ENCODE data around the gene HTR5A. TPM values are rescaled to one million over a fixed set of nuclear protein-coding genes. Genes with fewer than 3 reads are reported as not detected.

HTR5A gene
- total RNA-seq, 1 experiment from 2014 or later: not detected

DNA sequence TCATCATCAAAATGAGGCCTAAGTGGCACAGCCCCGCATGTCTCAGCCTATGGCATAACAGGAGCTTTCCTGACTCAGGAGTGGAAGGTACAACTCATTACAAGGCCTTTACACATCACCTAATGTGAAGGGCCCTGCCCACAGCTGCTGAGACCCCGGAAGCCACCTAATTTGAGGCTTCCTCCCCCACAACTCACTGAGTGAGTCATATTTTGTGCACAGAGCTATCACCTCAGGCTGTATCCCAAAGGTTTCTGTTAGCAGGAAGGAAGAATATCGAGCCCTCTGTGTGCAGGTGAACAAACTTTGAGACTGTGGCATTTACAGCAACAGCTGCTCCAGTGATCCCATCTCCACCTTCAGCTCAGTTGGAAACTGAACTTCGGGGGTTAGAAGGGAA, 20.6 kb downstream of the HTR5A start:
- DNase-seq (ENCODE audit: low spot score): no peak

DNA sequence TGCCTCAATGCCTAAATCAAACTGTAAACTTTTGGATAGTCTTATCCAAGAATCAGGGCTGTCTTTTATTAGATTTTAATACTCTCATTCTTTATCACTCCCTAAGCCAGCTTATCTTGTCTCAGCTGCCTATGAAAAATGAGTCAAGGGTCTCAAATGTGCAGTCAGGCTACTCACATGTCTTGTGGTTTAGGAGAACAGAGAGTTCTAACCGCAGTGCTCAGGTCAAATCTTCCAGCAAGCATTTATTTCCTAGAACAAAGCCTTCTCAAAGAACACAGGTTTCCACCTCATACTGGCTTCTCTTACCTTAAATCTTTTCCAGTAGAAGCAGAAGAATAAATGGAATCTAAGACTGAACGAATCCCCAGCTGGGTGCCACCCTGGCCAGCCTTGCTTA, 23.5 kb downstream of the HTR5A start:
- no peak for DNase-seq (ENCODE audit: low spot score)

GRCh38 chr7:155094636-155095135, 24.6 kb downstream of the HTR5A start:
- no peak for DNase-seq (ENCODE audit: low spot score)

- DNase-seq (ENCODE audit: low spot score): no peak
Observed at GRCh38 chr7:155097338-155097737, 27.2 kb downstream of the HTR5A start.

DNA sequence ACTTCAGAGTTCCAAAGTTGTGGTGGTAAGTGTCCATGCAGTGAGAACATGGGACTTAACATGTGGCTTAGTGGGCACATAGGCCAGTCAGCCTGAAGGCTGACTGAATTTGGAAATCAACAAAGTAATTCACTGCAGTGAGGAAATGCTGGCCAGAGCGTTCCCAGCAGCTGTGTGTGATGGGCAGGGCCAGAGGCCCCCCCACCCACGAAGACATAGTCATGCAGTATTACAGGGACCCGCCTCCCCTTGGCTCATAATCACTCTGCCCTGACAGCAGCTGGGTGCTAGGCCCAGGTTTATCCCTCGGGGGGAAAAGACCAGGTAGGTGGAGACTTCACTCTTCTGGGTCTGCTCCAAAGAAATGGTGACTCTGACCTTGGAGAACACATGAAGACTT, 33.7 kb downstream of the HTR5A start:
- DNase-seq (ENCODE audit: low spot score): no peak

GRCh38 chr7:155104913-155105312, 34.8 kb downstream of the HTR5A start:
- no peak for DNase-seq (ENCODE audit: low spot score)

DNA sequence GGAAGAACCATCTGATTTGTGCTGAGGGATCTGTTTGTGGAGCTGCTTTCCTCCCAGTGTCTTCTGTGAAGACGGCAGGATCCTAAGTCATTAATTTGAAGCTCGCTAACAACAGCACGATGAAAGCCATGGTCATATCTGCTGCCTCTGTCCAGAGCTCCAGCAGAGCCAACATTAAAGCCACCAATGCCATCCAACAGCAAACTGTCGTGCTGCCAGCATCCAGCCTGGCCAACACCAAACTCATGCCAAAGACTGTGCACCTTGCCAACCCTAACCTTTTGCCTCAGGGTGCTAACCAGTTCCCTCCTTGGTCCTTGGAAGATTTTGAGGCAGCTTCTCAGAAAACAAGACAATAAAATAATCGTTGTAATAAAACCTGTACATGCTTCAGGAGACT, 36.2 kb downstream of the HTR5A start:
- DNase-seq (ENCODE audit: low spot score): no peak

DNA sequence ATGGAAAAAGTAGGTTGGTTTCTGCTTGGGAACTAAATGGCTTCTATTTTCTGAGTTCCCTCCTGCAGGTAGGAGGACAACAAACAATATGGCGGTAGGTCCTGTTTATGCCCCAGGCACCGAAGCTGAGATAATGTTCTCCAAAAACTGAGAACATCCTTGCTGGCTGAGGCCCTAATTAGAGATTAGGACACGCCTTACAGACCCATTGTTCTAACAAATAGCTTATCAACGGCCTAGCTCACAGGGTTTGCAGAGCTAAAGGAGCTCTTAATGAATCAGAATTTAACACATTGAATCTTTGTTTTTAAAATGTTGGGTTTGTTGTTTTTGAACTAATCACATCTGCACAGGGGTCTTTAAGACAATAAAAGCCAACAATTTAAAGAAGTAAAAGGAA, 37.0 kb downstream of the HTR5A start:
- no peak for DNase-seq (ENCODE audit: low spot score)

DNA sequence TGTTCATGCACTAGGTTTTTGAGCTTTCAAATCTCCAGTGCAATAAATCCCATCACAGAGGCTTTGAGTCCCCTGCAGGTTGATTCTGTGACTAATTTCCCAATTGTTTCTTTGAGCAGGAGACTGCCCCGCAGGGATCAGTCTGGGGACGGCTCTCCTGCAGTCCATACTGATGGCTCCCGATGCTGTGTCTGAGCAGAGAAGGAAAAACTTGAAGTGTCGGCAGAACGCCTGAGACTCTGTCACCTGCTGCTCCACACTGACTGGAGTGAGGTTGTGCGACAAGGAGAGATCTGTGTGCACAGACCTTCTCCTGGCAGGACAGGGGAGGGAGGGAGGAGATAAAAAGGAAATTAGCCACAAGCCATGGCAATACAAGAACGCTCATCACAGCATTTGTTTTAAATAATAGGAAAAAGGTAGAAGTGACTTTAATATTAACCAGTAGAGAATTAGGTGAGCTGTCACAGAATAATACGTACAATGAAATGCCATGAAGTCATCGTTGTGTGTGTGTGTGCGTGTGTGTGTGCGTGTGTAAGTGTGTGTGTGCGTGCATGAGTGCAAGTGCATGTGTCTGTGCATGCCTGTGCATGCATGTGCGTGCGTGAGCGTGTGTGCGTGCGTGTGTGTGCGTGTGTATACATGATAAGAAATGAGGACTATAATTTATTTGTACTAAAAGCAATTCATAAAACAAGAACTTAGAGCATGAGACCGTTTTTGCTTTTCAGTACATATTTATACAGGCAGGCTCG, 38.2 kb downstream of the HTR5A start:
- no peak for DNase-seq (ENCODE audit: low spot score)

DNA sequence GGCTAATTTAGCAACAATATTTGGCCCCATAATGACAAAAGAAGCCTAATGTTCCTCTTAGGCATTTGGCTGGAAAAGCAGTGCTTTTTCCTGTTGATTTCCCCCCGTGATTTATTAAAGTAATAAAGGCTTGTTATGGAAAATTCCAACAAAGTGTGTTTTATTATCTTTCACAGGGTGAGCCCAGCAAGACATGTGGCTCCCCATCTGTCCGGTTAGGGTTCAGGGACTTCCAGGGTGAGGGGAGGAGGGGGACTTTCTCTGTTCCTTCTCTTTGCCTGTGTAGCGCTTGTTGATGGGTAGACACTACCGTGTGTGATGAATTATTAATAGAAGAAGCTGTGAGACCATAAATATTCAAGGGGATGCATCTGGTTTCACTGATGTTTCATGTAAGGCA, 39.0 kb downstream of the HTR5A start:
- DNase-seq (ENCODE audit: low spot score): no peak

GRCh38 chr7:155115288-155115687, 45.2 kb downstream of the HTR5A start:
- DNase-seq (ENCODE audit: low spot score): no peak

DNA sequence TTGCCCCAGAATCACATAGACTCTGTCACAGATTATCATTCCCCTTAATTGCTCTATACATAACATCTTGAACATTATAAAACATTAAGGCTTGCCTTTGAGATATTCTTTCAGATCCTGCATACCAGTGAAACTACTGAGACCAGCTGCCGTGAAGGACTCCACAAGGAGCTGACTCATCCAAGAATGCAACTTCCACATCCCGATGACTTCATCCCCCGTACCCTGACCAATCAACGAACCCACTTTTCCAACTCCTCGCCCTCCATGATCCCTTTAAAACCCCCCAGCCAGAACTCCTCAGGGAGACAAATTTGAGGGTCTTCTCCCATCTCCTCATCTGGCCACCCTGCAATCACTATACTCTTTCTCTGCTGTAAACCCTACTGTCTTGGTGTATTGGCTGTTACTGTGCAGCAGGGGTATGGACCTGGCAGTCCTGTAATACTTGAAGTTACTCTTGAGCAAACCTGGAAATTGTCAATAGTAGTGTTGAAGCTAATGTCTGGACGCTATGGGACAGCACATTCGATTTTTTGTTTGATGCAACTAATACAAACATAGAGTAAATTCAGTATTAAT, 49.8 kb downstream of the HTR5A start:
- no peak for DNase-seq (ENCODE audit: low spot score)

GRCh38 chr7:155120460-155120859, 50.3 kb downstream of the HTR5A start:
- no peak for DNase-seq (ENCODE audit: low spot score)

GRCh38 chr7:155122831-155123230, 52.7 kb downstream of the HTR5A start:
- DNase-seq (ENCODE audit: low spot score): no peak

DNA sequence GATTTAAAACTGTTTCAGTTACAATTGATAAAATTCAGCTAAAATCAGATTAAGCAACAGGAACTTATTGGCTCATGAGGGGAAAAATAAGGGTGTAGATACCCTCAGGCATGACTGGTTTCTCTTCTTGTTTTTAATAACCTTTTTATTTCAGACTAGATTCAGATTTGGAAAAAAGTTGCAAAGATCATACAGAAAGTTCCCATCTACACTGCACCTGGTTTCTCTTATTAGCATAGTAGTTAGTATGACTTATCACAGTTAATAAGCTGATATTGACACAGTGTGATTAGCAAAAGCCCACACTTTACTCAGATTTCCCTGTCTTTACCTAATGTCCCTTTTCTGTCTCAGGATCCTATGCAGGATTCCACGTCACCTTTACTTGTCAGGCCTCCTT, 53.3 kb downstream of the HTR5A start:
- DNase-seq (ENCODE audit: low spot score): no peak

DNA sequence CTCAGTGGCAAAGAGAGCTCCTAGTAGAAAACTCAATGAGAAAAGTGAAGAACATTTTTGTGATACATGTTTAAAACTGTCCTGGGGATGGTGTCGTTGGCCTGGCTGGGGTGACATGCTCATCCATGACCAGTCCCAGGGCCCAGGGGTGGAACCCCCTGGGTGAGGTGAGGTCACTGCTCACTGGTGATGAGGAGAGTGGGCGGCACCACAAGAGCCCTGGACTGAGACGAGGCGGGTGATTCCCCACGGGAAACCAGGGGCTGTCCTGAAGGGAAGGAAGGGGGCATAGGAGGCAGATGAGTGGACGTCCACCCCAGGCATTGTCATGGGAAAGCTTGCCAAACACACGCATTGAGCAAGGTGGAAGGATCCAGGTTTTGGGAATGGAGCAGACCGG, 54.6 kb downstream of the HTR5A start:
- no peak for DNase-seq (ENCODE audit: low spot score)

DNA sequence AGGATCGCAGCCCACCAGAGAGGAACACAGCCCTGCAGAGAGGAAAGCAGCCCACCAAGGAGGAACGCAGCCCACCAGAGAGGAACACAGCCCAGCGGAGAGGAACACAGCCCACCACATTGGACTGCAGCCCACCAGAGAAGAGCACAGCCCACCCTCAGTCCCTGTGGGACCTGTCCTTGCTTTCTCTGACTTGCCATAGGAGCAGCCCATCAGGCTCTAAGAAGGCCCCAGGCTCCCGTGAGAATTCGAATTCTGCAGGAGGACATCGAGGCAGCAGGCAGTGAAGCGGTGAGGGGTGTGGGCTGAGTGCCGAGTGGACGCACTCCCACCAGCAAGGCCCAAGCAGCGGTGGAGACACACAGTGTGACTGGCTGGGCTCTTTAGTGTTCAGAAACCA, 59.1 kb downstream of the HTR5A start:
- no peak for DNase-seq (ENCODE audit: low spot score)

DNA sequence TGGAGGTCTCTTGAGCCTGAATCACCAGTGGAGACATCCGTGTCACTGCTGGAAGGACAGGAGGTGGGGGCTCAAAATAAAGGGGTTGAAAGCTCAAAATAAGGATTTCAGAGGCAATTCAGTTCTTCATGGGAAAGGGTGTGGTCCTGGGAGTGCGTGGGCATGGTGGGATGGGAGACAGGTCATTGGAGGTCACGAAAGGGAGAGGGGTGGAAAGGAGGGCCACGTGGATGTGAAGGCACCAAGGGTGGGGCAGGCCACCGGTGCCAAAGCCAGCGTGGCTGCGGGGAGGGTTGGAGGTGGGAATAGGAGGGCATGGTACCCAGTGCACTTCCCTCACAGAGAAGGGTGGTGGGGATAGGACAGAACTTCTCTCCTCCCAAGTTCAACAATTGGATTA, 59.7 kb downstream of the HTR5A start:
- no peak for DNase-seq (ENCODE audit: low spot score)

DNA sequence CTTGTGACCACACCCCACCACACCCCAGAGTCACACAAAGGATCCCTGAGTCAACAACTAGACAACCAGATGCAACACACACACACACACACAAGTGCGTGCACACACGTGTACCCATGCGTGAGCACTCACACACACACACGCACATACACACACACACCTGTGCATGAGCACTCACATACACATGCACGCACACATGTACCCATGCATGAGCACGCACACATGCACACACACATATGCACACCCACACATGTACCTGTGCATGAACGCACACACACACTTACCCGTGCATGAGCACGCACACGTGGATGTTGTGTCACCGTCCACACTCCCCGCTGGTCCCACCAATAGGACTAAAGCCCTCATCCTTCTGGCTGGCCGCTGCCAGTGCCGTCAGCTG, 60.4 kb downstream of the HTR5A start:
- no peak for DNase-seq (ENCODE audit: low spot score)

DNA sequence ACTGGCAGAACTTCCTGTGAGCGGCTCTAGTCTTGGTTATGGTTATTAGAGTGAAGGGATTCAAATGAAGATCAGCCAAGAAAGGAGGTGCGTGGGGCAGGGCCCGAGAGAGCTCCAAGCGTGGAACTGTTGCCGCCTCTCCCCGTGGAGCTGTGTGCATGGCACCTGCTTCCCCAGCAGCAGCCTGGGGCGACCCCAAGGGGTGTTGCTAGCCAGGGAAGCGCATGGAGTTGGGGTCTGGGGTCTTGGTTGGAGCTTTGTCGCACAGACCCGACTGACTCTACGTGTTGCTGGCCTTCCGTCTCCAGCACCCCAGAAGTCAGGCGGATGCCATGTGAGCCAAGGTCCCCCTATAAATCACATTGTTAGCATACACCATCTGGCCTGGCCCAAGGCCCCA, 61.0 kb downstream of the HTR5A start:
- DNase-seq (ENCODE audit: low spot score): no peak

GRCh38 chr7:155132431-155132830, 62.3 kb downstream of the HTR5A start:
- DNase-seq (ENCODE audit: low spot score): no peak

GRCh38 chr7:155136619-155137243, 66.6 kb downstream of the HTR5A start:
- no peak for DNase-seq (ENCODE audit: low spot score)

Data from H4 (cell line).